Measurements from ENCODE around the gene SOX30. TPM values are rescaled to one million over a fixed set of nuclear protein-coding genes. Genes with fewer than 3 reads are reported as not detected.

SOX30 gene
- total RNA-seq, 3 donors from 2014 or later (not counting 1 experiment from before 2014, with no cell fraction given) = 0.09 TPM; not detected in 2

DNA sequence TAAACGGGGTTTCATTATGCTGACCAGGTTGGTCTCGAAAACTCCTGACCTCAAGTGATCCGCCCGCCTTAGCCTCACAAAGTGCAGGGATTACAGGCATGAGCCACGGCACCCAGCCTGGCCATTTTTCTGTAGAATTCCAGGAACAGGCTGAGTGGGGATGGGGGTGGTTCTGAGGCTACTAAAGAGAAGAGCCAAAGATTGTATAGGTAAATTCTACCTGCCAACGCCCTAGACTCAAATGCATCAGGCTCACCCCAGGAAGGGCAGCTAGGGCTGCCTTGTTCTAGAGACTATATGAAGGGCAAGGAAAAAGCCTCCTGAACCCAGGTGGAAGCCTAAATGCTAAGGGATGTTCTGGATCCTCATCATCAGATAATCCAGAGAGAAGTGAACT is 17.5 kb upstream of the SOX30 start:
- H3K9me3 Mint-ChIP-seq = no peaks in the 10 kb centered on the region
- ATAC-seq (no peak), DNase-seq (no peak)
- intact Hi-C loops (cut with micrococcal nuclease) = loop anchor here (5.0 kb wide), 1 partner anchor 73 kb away; the partner anchor contains the start of gene LSM11
- 88% methylated on average over 6 of the region's 6 CpGs for WGBS (ENCODE audit: insufficient coverage)
- no peak overlapping the region for H3K27ac ChIP-seq (ENCODE audit: low read length)
- TF ChIP-seq CTCF (IDR thresholded peaks at IDR 0.05) = no peak
- no peaks in the 10 kb centered on the region for H3K9me3 ChIP-seq (ENCODE audit: control insufficient read depth, insufficient read depth, low read length)
- H3K4me1 Mint-ChIP-seq = peaks cover 24 to 27% of the 10 kb centered on the region in 2 donors
- peaks cover 13% of the 10 kb centered on the region for H3K4me1 ChIP-seq (ENCODE audit: control insufficient read depth, insufficient read depth, low read length)
- H3K27me3 Mint-ChIP-seq (ENCODE audit: low read depth in 2 of 2) = peaks cover 45 to 52% of the 10 kb centered on the region in 2 donors
- no peak overlapping the region for H3K4me3 ChIP-seq (ENCODE audit: low read length)
- no peak overlapping the region for H3K27ac Mint-ChIP-seq
- H3K36me3 Mint-ChIP-seq = peaks cover 6% of the 10 kb centered on the region
- peak overlapping the region; percentile 82 for H3K4me3 Mint-ChIP-seq
- H3K27me3 ChIP-seq (ENCODE audit: control insufficient read depth, insufficient read depth, low read length) = peaks cover 21% of the 10 kb centered on the region
- H3K36me3 ChIP-seq (ENCODE audit: control insufficient read depth, insufficient read depth, low read length) = no peaks in the 10 kb centered on the region

- TF ChIP-seq CTCF (IDR thresholded peaks at IDR 0.05) = no peak
- Histone ChIP-seq H3K36me3 (ENCODE audit: control insufficient read depth, insufficient read depth, low read length) (no peaks in the 10 kb centered on the region), H3K4me1 (ENCODE audit: control insufficient read depth, insufficient read depth, low read length) (peaks cover 13% of the 10 kb centered on the region), H3K27ac (ENCODE audit: low read length) (no peak overlapping the region), H3K27me3 (ENCODE audit: control insufficient read depth, insufficient read depth, low read length) (peaks cover 21% of the 10 kb centered on the region), H3K9me3 (ENCODE audit: control insufficient read depth, insufficient read depth, low read length) (no peaks in the 10 kb centered on the region), H3K4me3 (ENCODE audit: low read length) (no peak overlapping the region)
- H3K27me3 Mint-ChIP-seq (ENCODE audit: low read depth in 2 of 2) = peaks cover 38 to 47% of the 10 kb centered on the region in 2 donors
- 55% methylated on average over 1 of the region's 1 CpG for WGBS (ENCODE audit: insufficient coverage)
- no peak overlapping the region for H3K27ac Mint-ChIP-seq
- no peak overlapping the region for H3K4me3 Mint-ChIP-seq
- no peaks in the 10 kb centered on the region for H3K9me3 Mint-ChIP-seq
- ATAC-seq (no peak), DNase-seq (no peak)
- intact Hi-C loops (cut with micrococcal nuclease) = no loop called here
- peaks cover 6% of the 10 kb centered on the region for H3K36me3 Mint-ChIP-seq
- H3K4me1 Mint-ChIP-seq = peaks cover 24 to 27% of the 10 kb centered on the region in 2 donors
Measured at GRCh38 chr5:157668356-157668755, 16.1 kb upstream of the SOX30 start.

DNA sequence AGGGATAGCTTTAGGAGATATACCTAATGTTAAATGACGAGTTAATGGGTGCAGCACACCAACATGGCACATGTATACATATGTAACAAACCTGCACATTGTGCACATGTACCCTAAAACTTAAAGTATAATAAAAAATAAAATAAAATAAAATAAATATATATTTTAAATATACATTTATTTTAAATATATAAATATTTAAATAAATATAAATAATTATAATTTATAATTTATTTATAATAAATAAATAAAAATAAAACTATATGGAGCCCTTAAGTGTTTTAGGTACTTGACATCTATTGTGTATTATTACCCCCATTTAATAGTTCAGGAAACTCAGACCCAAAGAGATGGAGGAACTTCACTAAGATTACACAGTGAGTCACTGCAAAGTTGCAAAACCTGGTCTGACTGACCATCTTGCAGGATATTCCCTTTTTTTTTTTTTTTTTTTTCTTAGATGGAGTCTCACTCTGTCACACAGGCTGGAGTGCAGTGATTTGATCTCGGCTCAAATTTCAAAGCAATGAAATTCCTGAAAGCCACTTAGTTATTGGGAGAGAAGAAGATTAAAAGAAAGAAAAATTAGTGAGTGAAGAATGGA is 13.3 kb upstream of the SOX30 start:
- peaks cover 5 to 8% of the 10 kb centered on the region in 2 donors for H3K4me1 Mint-ChIP-seq
- 100% methylated on average over 1 of the region's 2 CpGs for WGBS (ENCODE audit: insufficient coverage)
- intact Hi-C loops (cut with micrococcal nuclease) = no loop called here
- Histone ChIP-seq H3K4me3 (ENCODE audit: low read length) (no peak overlapping the region), H3K9me3 (ENCODE audit: control insufficient read depth, insufficient read depth, low read length) (no peaks in the 10 kb centered on the region), H3K36me3 (ENCODE audit: control insufficient read depth, insufficient read depth, low read length) (no peaks in the 10 kb centered on the region), H3K27ac (ENCODE audit: low read length) (no peak overlapping the region), H3K27me3 (ENCODE audit: control insufficient read depth, insufficient read depth, low read length) (peaks cover 8% of the 10 kb centered on the region), H3K4me1 (ENCODE audit: control insufficient read depth, insufficient read depth, low read length) (no peaks in the 10 kb centered on the region)
- H3K27me3 Mint-ChIP-seq (ENCODE audit: low read depth in 2 of 2) = peaks cover 21 to 26% of the 10 kb centered on the region in 2 donors
- no peak overlapping the region for H3K27ac Mint-ChIP-seq
- no peak for TF ChIP-seq CTCF (IDR thresholded peaks at IDR 0.05)
- no peaks in the 10 kb centered on the region for H3K9me3 Mint-ChIP-seq
- no peak for DNase-seq
- peaks cover 7% of the 10 kb centered on the region for H3K36me3 Mint-ChIP-seq
- H3K4me3 Mint-ChIP-seq = no peak overlapping the region
- ATAC-seq = no peak
